NCI-H2081 treated with DMSO at 0.1 percent for 48 hours (cell line): ENCODE measurements around the gene BAHCC1.

Experiments used
- DNase-seq: peaks from one replicate; lab custom pipeline; 2025; lab: John Stamatoyannopoulos, UW

BAHCC1 gene

DNA sequence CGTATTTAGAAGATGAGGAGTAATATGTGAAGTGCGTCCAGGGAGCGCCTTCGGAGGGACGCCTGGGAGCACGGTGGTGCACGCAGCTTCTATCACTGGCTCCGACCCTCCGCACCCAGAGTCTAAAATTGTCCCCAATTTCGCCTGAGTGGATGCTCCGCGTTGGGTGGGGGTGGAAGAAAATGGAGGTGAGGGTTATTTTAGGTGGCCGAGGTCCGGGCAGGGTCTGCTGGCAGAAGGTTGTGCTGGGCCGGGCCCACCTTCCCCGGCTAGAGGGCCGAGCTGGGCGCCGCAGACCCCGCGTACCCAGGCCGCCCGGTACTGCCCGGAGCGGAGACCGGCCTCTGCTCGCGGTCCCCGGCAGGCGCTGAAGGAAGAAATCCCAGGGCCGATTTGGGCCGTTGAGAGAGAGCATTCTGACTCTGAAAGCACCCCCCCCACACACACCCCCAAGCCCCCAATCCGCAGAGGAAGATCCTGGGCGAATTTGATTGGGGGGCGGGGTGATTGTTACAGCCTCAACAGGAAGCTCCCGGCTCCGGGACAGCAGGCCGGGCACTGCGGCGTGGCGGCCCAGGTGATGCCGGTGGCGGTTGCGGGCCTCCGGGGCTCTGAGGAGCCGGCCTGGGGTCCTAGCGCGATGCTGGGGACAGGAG is 3.0 kb downstream of the BAHCC1 start:
- no peak for DNase-seq

DNA sequence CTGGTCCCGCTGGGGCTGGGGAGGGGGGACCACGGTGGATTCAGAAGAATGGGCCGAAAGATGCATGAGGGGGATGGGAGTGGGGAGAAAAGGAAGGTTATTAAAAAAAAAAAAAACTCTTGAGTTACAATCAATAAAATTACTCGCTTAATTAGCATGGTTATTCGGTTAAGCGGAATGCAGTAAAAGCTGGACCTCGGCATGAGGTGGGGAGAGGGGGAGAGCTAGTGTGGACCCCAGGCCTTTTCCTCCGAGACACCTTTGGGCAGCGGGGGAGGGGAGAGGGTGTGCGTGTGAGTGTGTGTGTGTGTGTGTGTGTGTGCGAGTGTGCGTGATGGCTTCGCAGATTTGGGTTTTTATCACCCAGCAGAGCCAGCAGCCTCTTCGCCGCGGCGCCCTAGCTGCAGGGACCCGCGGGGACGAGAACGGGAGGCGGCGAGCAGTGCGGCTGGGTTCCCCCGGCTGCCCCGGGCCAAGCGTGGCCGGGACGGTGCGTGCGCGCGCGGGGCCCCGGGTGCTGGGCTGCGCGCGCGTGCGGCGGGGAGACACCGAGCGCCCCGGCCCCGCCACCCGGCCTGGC is 3.7 kb downstream of the BAHCC1 start:
- no peak for DNase-seq

- DNase-seq = no peak
These were observed 4.4 kb downstream of the BAHCC1 start for GRCh38 chr17:81399481-81400153.

DNA sequence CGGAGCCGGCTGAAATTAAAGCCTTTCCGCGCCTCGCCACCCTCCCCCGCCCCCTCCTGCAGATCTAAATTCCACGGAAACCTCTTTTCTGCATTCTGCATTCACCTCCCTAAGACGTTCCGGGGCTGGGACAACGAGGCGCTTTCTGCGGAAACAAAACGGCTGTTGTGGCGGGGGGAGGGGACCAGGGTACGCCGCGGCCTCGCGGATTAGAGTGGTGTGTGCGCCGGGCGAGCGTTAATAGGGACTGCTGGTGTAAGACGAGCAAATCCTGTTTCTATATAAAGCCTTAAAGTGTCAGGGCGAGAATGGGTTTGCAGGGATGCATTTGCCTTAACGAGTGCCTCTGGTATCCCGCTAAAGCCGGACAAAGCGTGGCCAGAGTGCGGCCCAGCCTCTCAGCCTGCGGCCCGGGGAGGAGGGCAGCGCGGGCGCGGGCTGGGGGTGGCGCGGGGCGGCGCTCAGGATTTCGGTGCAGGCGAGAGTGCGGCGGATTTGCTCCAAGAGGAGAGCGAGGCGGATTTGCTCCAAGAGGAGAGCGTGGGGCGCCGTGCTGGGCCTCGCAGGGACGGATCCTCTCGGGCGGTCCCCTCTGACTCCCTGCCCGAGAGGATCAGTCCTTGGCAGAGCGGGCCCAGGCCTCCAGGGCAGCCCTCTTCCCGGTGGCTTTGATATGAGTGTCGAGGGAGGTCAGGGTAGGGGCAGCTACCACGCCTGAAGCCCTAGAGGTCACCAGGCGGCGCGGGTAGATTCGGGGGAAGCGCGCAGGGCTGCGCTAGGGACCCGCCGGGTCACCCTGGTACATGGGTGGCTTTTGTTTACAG is 5.1 kb downstream of the BAHCC1 start:
- DNase-seq = no peak

DNA sequence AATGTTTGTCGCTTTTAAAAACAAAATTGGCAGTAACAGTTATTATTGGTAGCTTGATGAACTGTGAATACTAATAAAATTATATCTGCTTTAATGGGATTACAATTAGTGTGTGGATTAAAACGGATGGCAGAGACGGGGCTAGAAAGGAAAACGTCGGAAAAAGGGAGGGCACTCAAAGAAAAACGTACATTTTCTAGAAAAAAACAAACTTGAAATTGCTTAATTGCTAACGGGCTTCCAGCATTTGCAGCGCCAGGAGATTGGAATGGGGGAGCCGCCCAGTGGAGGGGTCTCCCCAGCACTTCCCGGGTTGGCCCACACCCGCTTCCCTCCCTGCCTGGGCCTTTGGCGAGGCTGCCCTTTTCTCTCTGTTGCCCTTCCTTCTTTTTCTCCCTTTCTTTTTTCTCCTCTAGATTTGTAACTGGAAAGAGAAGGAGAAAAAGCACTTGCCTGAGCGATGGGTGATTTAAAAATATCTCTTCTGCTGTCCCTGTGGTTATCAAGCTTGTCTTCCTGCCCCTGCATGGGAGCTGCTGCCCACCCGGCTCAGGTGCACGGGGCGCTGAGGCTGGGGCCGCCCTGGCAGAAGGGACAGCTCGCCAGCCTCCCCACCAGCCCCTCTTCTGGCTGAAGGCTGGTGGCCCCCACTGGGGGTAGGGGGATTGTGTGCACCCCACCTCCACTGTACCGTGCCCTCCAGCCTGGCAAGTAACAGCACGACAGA is 5.9 kb downstream of the BAHCC1 start:
- no peak for DNase-seq

- no peak for DNase-seq
These were observed 6.7 kb downstream of the BAHCC1 start for GRCh38 chr17:81401723-81402529.

- DNase-seq = no peak
These were observed 7.3 kb downstream of the BAHCC1 start for GRCh38 chr17:81402530-81402941.

GRCh38 chr17:81402981-81403467 is 7.8 kb downstream of the BAHCC1 start:
- DNase-seq = no peak

DNA sequence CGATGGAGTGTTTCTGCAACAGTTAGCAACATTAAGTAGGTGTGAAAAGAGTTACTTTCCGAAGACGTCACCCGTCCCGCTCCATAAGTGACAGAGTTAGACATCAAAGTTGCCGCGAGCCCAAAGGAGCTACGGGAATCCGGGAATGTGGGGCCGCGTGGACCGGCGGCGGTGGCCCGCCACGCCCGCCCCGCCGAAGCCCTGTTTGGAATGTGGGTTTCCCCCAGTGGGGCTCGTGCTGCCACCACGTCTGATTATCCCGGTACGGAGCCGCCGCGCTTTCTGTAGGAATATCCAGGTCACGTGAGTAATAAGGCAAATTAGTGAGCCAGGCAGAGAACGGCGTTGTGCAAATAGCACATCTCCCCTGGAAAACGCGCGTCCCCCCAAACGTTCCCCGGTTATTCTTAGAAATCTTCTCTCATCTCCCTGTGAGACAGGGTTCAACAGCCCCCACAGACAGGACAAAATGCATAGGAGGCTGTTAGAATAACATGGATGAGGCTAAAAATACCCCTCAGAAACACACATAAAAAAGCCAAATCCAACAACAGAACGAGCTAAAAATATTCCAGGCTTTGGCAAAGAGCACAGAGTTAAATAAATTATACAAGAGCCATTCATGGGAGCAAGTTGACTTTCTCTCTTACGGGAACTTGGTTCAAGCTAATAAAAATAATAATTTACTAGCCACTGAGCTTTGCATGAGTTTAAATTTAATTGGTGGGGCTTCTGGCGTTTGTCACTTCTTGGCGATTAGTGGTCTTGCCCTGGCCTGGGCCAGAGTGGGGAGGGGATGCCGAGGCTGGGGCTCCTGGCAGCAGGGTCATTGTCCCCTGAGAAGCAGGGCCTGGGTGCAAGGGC is 8.6 kb downstream of the BAHCC1 start:
- no peak for DNase-seq

- no peak for DNase-seq
These were observed 9.4 kb downstream of the BAHCC1 start for GRCh38 chr17:81404558-81405165.

GRCh38 chr17:81405411-81405872 is 10.2 kb downstream of the BAHCC1 start:
- DNase-seq = no peak

GRCh38 chr17:81406117-81406953 is 11.1 kb downstream of the BAHCC1 start:
- DNase-seq = no peak

- no peak for DNase-seq
These were observed 12.8 kb downstream of the BAHCC1 start for GRCh38 chr17:81408049-81408448.

GRCh38 chr17:81409190-81409935 is 14.1 kb downstream of the BAHCC1 start:
- DNase-seq = no peak

DNA sequence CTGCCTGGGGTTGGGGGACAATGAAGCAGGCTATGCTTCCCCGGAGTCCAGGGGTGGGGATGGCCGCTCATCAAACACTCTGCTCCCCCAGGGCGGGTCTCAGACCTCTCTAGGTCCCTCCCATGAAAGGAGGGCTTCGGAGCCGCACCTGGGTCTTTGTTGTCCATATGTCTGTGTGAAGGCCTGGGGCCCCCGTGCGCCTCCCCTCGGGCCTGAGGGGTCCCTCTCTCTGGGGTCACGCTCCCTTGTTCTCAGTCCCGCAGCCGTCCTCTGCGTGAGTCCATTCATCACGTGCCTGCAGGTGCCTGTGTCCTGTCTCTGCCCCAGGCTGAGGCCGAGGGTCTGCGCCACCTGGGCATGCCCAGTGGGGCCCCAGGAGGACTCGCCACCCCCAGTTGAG is 15.6 kb downstream of the BAHCC1 start:
- DNase-seq = no peak

DNA sequence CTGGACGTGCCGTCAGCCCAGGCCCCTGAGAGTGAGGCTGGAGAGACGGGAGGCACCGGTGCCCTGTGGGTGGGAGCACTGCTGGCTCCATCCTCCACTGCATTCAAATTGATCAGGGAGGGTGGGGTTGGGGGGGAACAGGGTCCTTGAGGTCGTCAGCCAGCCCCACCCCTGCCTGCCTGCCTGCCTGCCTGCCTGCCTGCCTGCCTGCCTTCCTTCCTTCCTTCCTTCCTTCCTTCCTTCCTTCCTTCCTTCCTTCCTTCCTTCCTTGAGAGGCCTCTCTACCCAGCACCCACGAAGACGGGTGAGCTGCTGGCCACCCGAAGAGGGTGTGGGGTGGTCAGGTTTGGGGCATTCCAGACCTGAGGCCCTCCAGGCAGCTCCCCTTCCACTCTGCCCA is 16.0 kb downstream of the BAHCC1 start:
- DNase-seq = no peak

DNA sequence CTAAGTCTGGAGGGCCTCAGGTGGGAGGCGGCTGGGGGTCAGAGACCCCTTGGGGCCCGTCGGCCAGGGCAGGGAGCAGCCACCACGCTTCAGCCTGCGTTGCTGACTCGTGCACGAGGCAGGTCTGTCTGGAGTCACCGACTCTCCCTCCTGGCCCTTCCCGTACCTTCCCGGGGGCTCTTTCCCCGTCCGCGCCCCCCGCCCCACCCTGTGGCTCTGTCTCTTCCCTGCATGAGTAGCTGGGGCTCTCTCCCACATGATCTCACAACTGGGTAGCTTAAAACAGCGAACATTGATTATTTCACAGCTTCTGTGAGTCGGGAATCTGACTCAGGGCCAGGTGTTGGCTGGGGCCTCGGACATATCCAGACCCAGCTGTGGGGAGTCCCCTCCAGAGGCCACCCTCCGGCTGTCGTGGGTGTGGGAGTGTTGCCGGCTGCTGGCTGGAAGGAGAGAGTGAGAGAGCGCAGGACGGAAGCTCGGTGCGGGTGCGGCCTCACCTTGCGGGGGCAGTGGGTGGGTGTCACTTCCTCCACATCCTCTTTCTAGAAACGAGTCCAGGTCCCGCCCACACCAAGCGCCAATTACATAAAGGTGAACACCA is 17.3 kb downstream of the BAHCC1 start:
- DNase-seq = no peak
